Endometrial microvascular endothelial cells (primary cell): ENCODE measurements around the gene PTPRO. TPM values are rescaled to one million over a fixed set of nuclear protein-coding genes. Genes with fewer than 3 reads are reported as not detected.

Experiments
- in situ Hi-C: cut with HindIII; loops from 2 replicates; pipeline ENCODE4 v1.10.0; 2017; ENCODE audit warnings: low sequenced_read_pairs, low pct_unique_long_range_greater_than_20kb; ENCODE audit errors: inconsistent ontology term
- total RNA-seq: library from RNA; depleted of rRNA; stranded (reverse); fragments of >200 nt; gene quantifications from one replicate; pipeline ENCODE4 v1.2.3, GENCODE V29; 2015; ENCODE audit errors: inconsistent ontology term

Gene PTPRO
- total RNA-seq, 1 donor from 2014 or later = 0.37 TPM

GRCh38 chr12:15613981-15614380, 291.7 kb downstream of the PTPRO start:
- in situ Hi-C loops = loop anchor here (25.0 kb wide), 1 partner anchor 98 kb away; no protein-coding TSS in a partner anchor

- in situ Hi-C loops = loop anchor here (25.0 kb wide), 1 partner anchor 96 kb away; no protein-coding TSS in a partner anchor
Observed at GRCh38 chr12:15616495-15616894, 294.2 kb downstream of the PTPRO start.

- in situ Hi-C loops = loop anchor here (25.0 kb wide), 1 partner anchor 91 kb away; no protein-coding TSS in a partner anchor
Observed at GRCh38 chr12:15620741-15621539, 298.6 kb downstream of the PTPRO start.

- in situ Hi-C loops = no loop called here
Observed at GRCh38 chr12:15625075-15625474, 302.8 kb downstream of the PTPRO start.

- in situ Hi-C loops = no loop called here
Observed at GRCh38 chr12:15627995-15628945, 306.0 kb downstream of the PTPRO start.

GRCh38 chr12:15629108-15629507, 306.8 kb downstream of the PTPRO start:
- in situ Hi-C loops = no loop called here

GRCh38 chr12:15629761-15630160, 307.5 kb downstream of the PTPRO start:
- in situ Hi-C loops = no loop called here

GRCh38 chr12:15631007-15631715, 308.9 kb downstream of the PTPRO start:
- in situ Hi-C loops = no loop called here

- in situ Hi-C loops = no loop called here
Observed at GRCh38 chr12:15632708-15633107, 310.4 kb downstream of the PTPRO start.

GRCh38 chr12:15633201-15633600, 310.9 kb downstream of the PTPRO start:
- in situ Hi-C loops = no loop called here

GRCh38 chr12:15634010-15634683, 311.8 kb downstream of the PTPRO start:
- in situ Hi-C loops = no loop called here

- in situ Hi-C loops = no loop called here
Observed at GRCh38 chr12:15636060-15636890, 314.0 kb downstream of the PTPRO start.

- in situ Hi-C loops = no loop called here
Observed at GRCh38 chr12:15638231-15638630, 315.9 kb downstream of the PTPRO start.

GRCh38 chr12:15644700-15645099, 322.4 kb downstream of the PTPRO start:
- in situ Hi-C loops = no loop called here

GRCh38 chr12:15646581-15646980, 324.3 kb downstream of the PTPRO start:
- in situ Hi-C loops = no loop called here
